Neural progenitor cell (in vitro differentiated cells): ENCODE data around the gene KDSR. TPM values are rescaled to one million over a fixed set of nuclear protein-coding genes. Genes with fewer than 3 reads are reported as not detected.

Experiments used
- DNase-seq: peaks from one replicate; pipeline ENCODE4 v3.0.0-alpha.2; 2016; ENCODE audit warnings: low spot score
- H2AFZ ChIP-seq: fragments of 200-600 bp; sonication (generic); replicated peaks from 2 replicates; pipeline ENCODE4 v1.6.1; 2016; ENCODE audit warnings: antibody characterized with exemption
- H3F3A ChIP-seq: fragments of 200-600 bp; sonication (generic); 2 replicates; pipeline ENCODE4 v1.6.1; 2016; ENCODE audit warnings: antibody characterized with exemption, low read depth
- H3K27ac ChIP-seq: fragments of 200-600 bp; sonication (generic); 2 replicates; pipeline ENCODE4 v1.5.1; 2016; ENCODE audit warnings: mild to moderate bottlenecking
- H3K27me3 ChIP-seq: fragments of 200-600 bp; sonication (generic); 2 replicates; pipeline ENCODE4 v1.6.1; 2016; ENCODE audit warnings: mild to moderate bottlenecking, moderate library complexity
- H3K36me3 ChIP-seq: fragments of 200-600 bp; sonication (generic); 2 replicates; pipeline ENCODE4 v1.5.1; 2016
- H3K4me1 ChIP-seq: fragments of 200-600 bp; sonication (generic); 2 replicates; pipeline ENCODE4 v1.6.1; 2016; ENCODE audit warnings: mixed run types
- H3K4me2 ChIP-seq: fragments of 200-600 bp; sonication (generic); 2 replicates; pipeline ENCODE4 v1.6.1; 2016
- H3K4me3 ChIP-seq: fragments of 200-600 bp; sonication (generic); 2 replicates; pipeline ENCODE4 v1.5.1; 2016
- H3K79me2 ChIP-seq: fragments of 200-600 bp; sonication (generic); 2 replicates; pipeline ENCODE4 v1.6.1; 2016; ENCODE audit warnings: low read depth
- H3K9ac ChIP-seq: fragments of 200-600 bp; sonication (generic); 2 replicates; pipeline ENCODE4 v1.6.1; 2016
- H3K9me3 ChIP-seq: fragments of 200-600 bp; sonication (generic); 2 replicates; pipeline ENCODE4 v1.5.1; 2016; ENCODE audit warnings: low read depth
- H4K20me1 ChIP-seq: fragments of 200-600 bp; sonication (generic); 2 replicates; pipeline ENCODE4 v1.6.1; 2016; ENCODE audit warnings: low read depth
- H3K27ac Mint-ChIP-seq: 3 replicates; pipeline ENCODE4 v1.8.0; 2021; ENCODE audit warnings: mixed read lengths
- H3K27me3 Mint-ChIP-seq: 2 replicates; pipeline ENCODE4 v1.8.0; 2022; ENCODE audit warnings: low read depth, mild to moderate bottlenecking, inconsistent platforms, moderate library complexity, mixed read lengths; ENCODE audit not compliant: insufficient read depth
- H3K36me3 Mint-ChIP-seq: 3 replicates; pipeline ENCODE4 v1.8.0; 2021; ENCODE audit warnings: mixed read lengths
- H3K4me1 Mint-ChIP-seq: 3 replicates; pipeline ENCODE4 v1.8.0; 2021; ENCODE audit warnings: mixed read lengths
- H3K4me3 Mint-ChIP-seq: 3 replicates; pipeline ENCODE4 v1.8.0; 2021; ENCODE audit warnings: mild to moderate bottlenecking, moderate library complexity, mixed read lengths
- H3K9me3 Mint-ChIP-seq: 3 replicates; pipeline ENCODE4 v1.8.0; 2020; ENCODE audit warnings: mixed read lengths
- CTCF ChIP-seq: fragments of 200-600 bp; sonication (generic); IDR thresholded peaks from 2 replicates; pipeline ENCODE4 v1.5.1; 2017; ENCODE audit warnings: antibody characterized with exemption, mild to moderate bottlenecking
- EZH2 ChIP-seq: fragments of 200-600 bp; sonication (generic); IDR thresholded peaks from 2 replicates; pipeline ENCODE4 v1.6.1; 2017; ENCODE audit warnings: antibody characterized with exemption, mild to moderate bottlenecking, moderate library complexity
- EZH2phosphoT487 ChIP-seq: fragments of 200-600 bp; sonication (generic); IDR thresholded peaks from 2 replicates; pipeline ENCODE4 v1.6.1; 2017; ENCODE audit warnings: antibody characterized with exemption
- total RNA-seq: library from RNA; depleted of rRNA; stranded (reverse); fragments of >200 nt; gene quantifications from 2 replicates; pipeline ENCODE4 v1.2.3, GENCODE V29; 2015; ENCODE audit warnings: low replicate concordance

The KDSR gene
- total RNA-seq, 1 donor from 2014 or later = 20.6 TPM

- no peaks in the 10 kb centered on the region for H3K36me3 ChIP-seq
- peaks cover 10% of the 10 kb centered on the region for H3K4me1 Mint-ChIP-seq
- H3K79me2 ChIP-seq = no peaks in the 10 kb centered on the region
- H3K9me3 ChIP-seq = no peaks in the 10 kb centered on the region
- no peak overlapping the region for H3K4me3 Mint-ChIP-seq
- no peak overlapping the region for H3K27ac Mint-ChIP-seq
- no peak for DNase-seq
- no peaks in the 10 kb centered on the region for H3F3A ChIP-seq
- TF ChIP-seq EZH2phosphoT487 (no peak), CTCF (no peak), EZH2 (no peak)
- H3K27me3 Mint-ChIP-seq = no peaks in the 10 kb centered on the region
- no peak overlapping the region for H3K27ac ChIP-seq
- H3K4me2 ChIP-seq = no peak overlapping the region
- no peaks in the 10 kb centered on the region for H3K9me3 Mint-ChIP-seq
- H3K4me1 ChIP-seq = peaks cover 17% of the 10 kb centered on the region
- H3K4me3 ChIP-seq = no peak overlapping the region
- no peaks in the 10 kb centered on the region for H3K27me3 ChIP-seq
- H2AFZ ChIP-seq = no peak overlapping the region
- H3K36me3 Mint-ChIP-seq = peaks cover 16% of the 10 kb centered on the region
- no peaks in the 10 kb centered on the region for H4K20me1 ChIP-seq
- H3K9ac ChIP-seq = no peak overlapping the region
Measured at GRCh38 chr18:63309422-63309821, 57.6 kb downstream of the KDSR start.

- no peaks in the 10 kb centered on the region for H3K79me2 ChIP-seq
- H3K9me3 ChIP-seq = no peaks in the 10 kb centered on the region
- no peak overlapping the region for H3K4me3 ChIP-seq
- no peaks in the 10 kb centered on the region for H3K9me3 Mint-ChIP-seq
- no peak for TF ChIP-seq EZH2phosphoT487
- TF ChIP-seq CTCF = no peak
- TF ChIP-seq EZH2 = no peak
- H2AFZ ChIP-seq = no peak overlapping the region
- no peak overlapping the region for H3K4me2 ChIP-seq
- peaks cover 11% of the 10 kb centered on the region for H3K36me3 Mint-ChIP-seq
- no peaks in the 10 kb centered on the region for H3K27me3 Mint-ChIP-seq
- no peaks in the 10 kb centered on the region for H3F3A ChIP-seq
- peak; percentile 28 for DNase-seq
- H3K36me3 ChIP-seq = no peaks in the 10 kb centered on the region
- H3K27me3 ChIP-seq = no peaks in the 10 kb centered on the region
- no peak overlapping the region for H3K9ac ChIP-seq
- no peaks in the 10 kb centered on the region for H4K20me1 ChIP-seq
- peaks cover 10% of the 10 kb centered on the region for H3K4me1 Mint-ChIP-seq
- no peak overlapping the region for H3K27ac Mint-ChIP-seq
- peaks cover 17% of the 10 kb centered on the region for H3K4me1 ChIP-seq
- H3K4me3 Mint-ChIP-seq = no peak overlapping the region
- no peak overlapping the region for H3K27ac ChIP-seq
Measured at GRCh38 chr18:63307551-63308200, 59.3 kb downstream of the KDSR start.

- Histone ChIP-seq H3F3A (no peaks in the 10 kb centered on the region), H3K9ac (no peak overlapping the region), H3K4me3 (no peak overlapping the region), H3K4me2 (no peak overlapping the region), H2AFZ (no peak overlapping the region), H3K9me3 (no peaks in the 10 kb centered on the region), H3K36me3 (no peaks in the 10 kb centered on the region), H3K79me2 (no peaks in the 10 kb centered on the region), H3K4me1 (peaks cover 17% of the 10 kb centered on the region), H4K20me1 (no peaks in the 10 kb centered on the region), H3K27ac (no peak overlapping the region), H3K27me3 (no peaks in the 10 kb centered on the region)
- H3K4me3 Mint-ChIP-seq = no peak overlapping the region
- no peak for DNase-seq
- no peak overlapping the region for H3K27ac Mint-ChIP-seq
- peaks cover 10% of the 10 kb centered on the region for H3K4me1 Mint-ChIP-seq
- no peak for TF ChIP-seq EZH2
- no peak for TF ChIP-seq EZH2phosphoT487
- TF ChIP-seq CTCF = no peak
- H3K9me3 Mint-ChIP-seq = no peaks in the 10 kb centered on the region
- peaks cover 9% of the 10 kb centered on the region for H3K36me3 Mint-ChIP-seq
- H3K27me3 Mint-ChIP-seq = no peaks in the 10 kb centered on the region
Measured at GRCh38 chr18:63306819-63307550, 60.0 kb downstream of the KDSR start.
